GM19452 (cell line): ENCODE measurements around the gene ITIH1.

Experiments
- ATAC-seq: cut with Tn5 transposase; IDR thresholded peaks from one replicate; pipeline ENCODE4 v1.9.1; 2021; ENCODE audit not compliant: unreplicated experiment

The ITIH1 gene

DNA sequence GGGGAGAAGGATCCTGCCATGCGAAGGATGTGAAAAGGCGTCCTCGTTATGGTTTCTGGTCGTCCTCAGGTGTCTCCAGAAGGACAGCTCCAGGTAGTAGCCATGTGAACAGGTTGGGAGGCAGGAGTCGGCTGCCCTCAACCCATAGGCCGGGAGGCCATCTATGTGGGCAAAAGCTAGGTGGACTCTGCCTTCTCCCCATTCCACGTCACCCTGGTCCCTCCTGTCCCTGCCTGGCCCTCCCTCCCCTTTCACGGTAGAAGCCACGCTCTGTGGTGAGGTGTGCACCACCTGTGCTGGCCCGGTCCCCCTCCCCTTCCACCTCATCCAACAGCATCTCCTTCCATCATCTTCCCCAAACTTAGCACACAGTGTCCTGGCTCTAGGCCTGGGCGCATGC is 33.5 kb downstream of the ITIH1 start:
- no peak for ATAC-seq

DNA sequence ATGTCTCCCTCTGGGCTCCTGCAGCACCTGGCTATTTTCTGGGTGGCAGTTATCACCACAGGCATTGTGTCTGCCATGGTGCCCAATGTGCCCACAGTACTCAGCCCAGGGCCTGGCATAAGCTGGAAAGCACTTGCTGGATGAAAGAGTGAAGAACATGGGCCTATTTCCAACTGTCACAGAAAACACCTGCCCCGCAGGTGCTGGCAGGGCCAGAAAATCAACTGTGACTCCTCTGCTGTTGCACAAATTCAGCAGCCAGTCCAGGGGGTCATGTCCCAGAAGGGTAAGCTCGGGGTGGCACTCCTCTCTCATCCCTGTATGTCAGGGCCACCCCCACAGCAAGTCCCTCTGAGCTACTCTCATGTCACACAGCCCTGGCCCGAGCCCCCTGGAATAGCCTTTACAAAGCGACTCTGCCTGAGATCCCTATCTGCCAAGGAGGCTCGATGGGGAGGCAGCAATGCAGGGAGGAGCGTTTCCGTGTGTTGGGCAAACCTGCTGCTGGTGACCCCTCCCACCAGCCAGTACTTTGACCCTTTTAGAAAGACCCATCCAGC is 34.1 kb downstream of the ITIH1 start:
- no peak for ATAC-seq

DNA sequence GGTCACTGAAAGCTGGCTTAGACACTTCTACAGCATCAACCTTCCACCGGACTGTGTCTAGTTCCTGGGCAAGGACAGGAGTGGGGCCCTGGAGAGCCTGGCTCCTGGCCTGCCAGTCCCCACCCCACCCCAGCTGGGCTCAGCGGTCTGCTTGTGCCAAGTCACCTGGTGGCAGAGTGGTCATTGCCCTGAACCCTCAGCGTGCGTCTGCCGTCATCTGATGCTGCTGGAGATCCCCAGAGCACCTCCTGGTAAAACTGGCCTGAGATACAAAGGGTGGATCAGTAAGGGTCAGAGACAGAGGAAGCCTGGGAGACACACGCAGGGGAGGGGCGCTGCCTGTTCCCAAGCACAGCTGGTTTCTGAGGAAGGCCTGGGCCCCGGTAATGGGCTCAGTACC is 36.4 kb downstream of the ITIH1 start:
- ATAC-seq, result no peak

DNA sequence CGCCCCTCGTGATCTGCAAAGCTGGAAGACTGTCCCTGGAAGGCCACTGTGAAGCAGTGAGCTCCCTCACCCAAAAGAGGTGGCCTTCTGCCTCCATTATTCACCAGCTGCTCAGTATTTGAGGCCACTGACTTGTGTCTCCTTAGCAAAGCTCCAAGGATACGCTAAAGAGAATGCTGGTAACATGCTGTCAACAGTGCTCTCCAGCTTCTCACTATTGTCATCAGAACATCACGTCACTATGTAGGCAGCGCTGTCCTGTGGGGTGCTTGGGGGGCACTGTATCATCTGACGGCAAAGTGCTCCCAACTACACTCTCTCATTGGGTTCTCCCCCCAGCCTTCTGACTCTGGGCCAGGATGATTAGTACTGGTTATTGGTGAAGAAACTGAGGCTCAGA is 38.8 kb downstream of the ITIH1 start:
- ATAC-seq, result no peak

DNA sequence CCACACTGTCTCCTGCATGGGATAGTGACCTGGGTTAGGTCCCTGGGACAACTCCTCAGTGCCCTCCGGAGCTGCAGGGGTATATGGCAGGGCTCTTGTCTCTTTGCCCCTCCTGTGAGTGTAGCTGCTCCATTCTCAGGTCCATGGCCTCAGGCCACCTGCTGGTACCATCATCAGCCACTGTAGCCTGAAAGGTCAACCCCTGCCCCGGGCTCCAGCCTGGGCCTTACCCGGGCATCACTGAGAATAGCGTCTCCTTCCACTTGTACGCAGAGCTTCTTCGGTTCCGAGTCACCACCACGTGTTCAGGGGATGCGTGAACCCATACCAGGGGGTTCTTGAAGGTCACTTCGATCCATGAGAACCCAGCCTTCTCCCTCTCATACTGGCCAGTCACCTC is 39.3 kb downstream of the ITIH1 start:
- ATAC-seq, result no peak

DNA sequence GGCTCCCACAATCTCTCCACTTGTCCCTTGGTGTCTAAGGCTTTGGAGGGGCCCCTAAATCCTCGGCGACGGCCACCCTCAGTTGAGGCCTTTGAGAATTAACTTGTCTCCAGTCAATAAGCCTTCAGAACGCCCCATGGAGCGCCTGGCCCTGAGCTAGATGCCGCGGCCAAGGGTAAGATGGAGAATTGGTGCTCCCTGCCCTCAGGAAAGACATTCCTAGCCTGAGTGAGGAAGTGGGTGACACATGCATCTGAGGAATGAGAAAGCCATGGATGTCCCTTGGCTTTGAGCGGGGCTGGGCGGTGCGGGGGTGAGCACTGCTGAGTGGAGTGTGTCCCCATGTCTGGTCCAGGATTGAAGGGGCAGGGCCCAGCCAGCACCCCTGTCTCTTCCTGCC is 39.8 kb downstream of the ITIH1 start:
- ATAC-seq, result no peak

DNA sequence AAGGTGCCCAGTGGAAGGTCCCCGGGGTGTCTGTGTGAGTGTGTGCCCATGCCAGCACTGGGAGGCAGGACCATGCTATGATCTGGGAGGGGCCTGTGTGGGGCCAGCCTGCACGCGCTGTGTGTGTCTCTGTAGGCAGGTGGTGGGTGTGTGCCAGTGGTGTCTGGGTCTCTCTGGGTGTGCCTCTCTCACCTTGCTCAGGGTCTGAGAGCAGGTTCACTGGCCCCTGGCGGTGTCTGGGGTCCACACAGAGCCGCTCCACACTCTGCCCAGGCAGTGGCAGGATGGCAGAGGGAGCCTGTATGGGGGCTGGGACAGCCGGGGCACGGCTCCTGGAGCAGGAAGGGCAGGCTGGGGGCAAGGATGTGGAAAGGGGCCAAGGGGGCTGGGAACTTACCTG is 40.5 kb downstream of the ITIH1 start:
- no peak for ATAC-seq

DNA sequence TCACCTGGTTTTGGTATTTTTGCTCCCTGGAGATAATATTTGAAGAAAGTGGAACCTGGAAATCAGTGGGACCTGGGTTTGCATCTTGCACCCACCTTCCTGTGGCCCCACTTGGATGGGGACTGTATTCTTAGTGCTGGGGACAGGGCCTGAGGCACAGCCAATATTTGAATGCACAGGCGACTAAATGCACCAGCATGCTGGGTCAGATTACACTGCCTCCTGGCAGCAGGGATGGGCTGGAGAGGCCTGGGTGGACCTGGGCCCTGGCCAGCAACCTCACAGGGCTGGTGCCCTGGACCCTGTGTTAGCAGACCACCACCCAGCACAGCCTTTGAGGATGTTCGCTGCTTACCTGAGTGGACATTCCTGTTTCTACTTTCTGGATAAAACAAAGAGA is 42.5 kb downstream of the ITIH1 start:
- no peak for ATAC-seq

DNA sequence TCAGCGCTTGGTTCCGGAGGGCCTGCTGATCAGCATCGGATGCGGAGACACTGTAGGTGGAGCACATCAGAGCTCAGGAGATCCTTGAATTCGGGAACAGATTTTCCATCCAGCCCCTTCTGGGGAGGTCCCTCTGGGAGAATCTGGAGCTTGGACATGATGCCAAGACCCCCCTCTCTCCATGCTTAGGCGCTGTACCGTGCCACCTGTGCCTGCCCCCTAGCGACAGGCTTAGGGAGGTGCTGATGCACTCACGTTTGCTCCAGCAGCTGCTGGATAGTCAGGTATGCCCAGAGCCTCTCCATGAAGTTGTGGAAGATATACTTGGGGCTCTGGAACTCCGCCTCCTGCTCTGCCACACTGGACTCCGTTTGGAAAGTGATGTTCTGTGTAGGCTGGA is 43.3 kb downstream of the ITIH1 start:
- no peak for ATAC-seq

DNA sequence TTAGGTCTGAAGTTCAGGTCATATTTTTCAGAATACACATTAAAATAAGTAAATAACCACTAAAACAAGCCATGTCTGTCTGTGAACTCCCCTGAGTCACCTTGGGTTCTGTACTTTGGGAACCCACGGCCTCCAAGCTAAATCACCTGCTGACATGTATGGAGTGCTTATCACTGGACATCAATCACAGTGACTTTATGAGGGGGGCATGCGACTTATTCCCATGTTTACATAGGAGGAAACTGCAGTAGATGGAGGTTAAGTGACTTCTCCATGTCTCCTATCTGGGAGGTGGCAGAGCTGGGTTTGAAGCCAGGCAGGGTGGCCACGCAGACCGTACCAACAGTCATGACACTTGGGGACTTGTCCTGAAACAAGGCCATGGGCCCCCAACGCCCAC is 45.0 kb downstream of the ITIH1 start:
- ATAC-seq, result no peak

DNA sequence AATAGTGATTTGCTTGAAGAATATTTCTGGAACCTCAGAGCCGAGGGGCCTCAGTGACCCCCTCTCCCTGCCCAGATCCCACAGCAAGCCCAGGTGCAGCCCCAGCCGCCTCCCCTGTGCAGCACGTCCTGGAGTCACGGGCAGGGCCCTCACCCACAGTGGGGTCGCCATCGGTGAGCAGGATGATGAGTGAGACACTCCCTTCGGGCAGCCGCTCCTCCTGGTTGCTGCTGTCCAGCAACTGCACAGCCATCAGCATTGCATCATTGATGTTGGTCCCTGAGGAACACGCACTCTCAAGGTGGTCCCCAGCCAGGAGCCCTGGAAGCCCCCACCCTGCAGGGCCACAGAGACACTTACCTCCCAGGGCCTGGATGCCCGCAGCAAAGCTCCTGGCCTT is 46.6 kb downstream of the ITIH1 start:
- ATAC-seq, result no peak

DNA sequence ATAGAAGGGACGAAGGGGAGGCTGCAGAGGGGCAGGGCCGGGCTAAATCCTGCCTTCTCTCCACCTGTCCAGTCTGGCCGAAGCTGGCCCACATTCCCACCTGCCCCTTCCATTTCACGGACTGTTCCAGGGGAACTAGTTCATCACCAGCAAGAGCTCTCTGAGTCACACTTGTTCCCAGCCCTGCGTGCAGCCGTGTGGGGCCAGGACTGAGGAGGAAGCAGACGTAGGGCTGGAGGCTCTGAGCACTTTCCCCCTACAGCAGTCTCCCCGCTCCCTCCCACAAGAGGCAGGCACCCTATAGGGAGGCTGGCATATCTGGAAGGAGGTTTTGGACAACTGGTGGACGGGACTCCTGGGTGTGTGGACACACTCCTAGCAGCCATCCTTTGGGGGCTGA is 50.0 kb downstream of the ITIH1 start:
- ATAC-seq, result no peak

DNA sequence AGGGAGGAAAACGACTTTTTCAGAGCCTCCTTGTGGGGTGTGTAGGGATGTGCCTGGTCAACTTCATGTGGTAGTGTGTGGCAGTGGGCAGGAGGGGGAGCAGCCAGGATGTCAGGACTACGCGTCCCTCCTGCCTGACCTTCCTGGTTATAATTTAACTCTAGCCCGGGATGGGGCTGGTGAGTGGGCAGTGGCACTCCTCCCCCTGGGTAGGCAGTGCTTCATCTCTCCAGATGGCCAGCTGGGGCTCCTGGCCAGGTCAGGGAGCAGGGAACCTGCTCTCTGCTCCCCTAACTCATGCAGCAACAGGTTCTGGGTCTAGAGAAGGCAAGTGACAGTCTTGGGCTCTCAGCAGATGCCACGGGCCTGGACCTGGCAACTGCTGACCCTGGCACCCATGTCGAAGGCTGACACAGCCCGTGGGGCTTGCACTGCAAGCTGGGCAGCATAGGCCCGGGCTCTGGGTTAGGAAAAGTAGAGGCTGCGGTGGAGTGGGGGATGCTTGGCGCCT is 50.5 kb downstream of the ITIH1 start:
- ATAC-seq, result no peak

DNA sequence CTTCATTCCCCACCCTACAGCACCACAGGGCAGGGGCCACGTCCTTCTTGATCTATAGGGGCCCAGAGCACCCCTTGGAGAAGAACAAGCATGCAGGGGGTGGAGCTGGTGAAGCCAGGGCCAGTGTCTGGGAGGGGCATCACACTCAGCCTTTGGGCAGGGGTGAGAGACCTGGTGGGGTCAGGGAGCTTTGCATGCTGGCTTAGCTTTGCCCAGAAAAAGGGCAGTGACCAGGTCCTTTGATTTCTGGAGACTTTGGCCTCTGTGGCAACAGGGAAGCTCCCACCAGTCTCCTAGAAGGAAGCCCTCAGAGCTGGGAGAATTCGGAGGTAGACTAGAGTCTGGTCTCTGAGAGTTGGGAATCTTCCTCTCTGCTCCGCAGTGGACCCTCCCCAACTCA is 52.1 kb downstream of the ITIH1 start:
- no peak for ATAC-seq

DNA sequence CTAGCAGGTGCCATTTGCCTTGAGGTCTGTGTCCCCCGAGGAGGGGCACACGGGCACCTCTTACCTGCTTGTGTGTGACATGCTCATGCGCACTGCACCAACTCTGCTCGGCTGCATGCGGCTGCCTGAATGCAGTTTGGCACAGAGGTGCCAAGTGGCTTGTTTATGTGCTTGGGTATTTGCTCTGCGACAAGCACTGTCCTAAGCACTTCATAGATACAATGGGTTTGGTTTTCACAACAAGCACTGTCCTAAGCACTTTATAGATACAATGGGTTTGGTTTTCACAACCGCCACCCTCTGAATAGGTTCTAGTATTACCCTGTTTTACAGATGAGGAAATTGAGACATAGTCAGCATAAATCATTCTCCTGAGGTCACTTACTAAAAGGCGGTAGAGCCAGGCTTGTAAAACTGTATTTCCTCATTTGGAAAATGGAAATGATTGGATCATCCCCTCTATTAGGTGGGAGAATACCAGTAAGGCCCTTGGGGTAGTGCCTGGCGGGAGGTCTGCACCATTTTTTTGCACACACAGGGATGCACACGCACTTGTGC is 52.6 kb downstream of the ITIH1 start:
- ATAC-seq, result no peak

DNA sequence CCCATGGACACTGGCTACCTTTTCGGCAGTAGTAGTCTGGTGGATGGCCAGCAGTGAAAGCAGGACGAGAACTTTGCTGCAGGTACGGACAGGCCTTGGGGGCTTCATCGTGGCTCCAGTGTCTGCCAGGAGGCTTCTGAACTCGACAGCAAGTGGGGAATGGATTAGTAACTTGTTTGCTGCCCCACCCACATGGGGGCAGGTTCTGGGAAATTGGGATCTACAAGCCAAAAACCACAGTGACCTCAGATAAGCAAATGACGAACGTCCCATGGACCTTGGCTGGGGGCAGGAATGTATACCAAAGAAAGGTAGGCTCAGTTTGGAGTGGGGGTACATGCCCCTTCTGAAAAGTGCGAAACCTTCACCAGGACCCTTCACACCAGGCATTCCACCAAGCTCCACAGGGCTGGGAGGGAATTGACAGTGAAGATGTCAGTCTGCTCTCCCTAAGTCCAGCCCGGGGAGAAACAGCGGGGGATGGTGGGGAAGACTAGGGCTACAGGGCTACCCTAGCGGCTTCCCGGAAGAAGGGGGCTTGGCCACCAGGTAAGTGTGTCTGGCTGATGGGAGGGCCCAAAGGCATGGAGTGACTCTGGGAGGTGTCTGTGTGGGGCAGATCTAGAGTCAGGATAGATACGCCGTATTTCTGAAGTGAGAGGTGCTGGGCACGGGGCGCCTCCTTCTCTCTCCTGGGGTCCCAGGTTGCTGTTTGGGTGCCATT is 53.3 kb downstream of the ITIH1 start, which contains the start of gene ITIH4:
TSS of gene ITIH4 (minus strand) at position 138 of the 724 bp plus-strand sequence. CDS start at position 108, 30 bp downstream.
- ATAC-seq, result no peak

DNA sequence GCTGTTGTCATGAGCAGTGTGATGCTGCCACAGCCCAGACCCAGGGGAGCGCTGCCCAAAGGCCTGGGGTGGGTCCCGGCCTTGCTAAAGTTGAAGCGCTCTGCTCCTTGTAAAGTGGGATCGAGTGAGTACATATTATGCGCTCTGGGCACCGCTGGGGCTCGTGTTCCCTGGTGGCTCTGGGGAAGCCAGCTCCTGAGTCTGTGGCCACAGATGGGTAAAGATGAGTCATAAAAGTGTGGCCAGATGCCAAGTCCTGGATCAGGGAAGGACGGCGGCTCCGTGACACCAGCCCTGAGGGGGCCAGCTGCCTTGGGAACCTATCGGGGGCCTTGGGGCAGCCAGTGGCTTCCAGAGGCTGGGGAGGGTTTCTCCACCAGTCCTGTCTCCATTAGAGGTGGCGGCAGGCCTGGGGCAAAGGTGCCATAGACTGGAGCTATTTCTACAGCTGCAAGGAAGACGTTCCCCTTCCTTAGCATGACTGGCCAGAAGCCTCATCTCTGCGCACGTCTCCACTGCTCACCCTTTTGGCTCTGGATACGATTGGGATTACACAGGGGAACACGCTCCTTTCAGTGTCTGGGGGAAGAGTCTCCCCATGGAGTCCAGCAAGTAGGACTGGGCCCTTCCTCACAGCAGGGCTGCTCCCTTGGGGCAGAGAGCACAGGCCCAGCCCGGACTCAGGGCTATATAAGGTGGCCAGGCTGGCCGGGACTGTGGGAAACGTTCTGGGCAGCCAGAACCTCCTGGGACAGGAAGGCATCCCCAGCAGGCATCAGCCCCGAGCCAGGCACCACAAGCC is 54.3 kb downstream of the ITIH1 start:
- no peak for ATAC-seq

DNA sequence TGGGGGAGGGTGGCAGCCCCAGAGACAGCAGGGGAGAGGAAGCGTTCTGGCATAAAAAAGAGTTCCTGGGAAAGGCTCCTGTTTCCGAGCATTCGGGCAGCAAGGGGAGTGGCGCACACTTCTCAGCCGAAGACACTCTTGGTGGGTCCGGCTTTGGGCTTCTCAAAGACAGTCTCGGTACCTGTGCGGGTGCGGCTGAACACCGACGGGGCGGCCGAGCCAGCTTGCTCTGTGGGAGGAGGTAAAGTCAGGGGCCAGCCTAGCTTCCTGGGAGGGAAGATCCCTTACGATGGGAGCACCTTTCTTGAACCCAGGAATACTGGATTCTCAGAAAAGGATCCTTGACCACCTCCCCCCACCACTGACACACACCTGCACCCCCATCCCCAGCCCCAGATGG is 55.8 kb downstream of the ITIH1 start:
- ATAC-seq, result no peak

DNA sequence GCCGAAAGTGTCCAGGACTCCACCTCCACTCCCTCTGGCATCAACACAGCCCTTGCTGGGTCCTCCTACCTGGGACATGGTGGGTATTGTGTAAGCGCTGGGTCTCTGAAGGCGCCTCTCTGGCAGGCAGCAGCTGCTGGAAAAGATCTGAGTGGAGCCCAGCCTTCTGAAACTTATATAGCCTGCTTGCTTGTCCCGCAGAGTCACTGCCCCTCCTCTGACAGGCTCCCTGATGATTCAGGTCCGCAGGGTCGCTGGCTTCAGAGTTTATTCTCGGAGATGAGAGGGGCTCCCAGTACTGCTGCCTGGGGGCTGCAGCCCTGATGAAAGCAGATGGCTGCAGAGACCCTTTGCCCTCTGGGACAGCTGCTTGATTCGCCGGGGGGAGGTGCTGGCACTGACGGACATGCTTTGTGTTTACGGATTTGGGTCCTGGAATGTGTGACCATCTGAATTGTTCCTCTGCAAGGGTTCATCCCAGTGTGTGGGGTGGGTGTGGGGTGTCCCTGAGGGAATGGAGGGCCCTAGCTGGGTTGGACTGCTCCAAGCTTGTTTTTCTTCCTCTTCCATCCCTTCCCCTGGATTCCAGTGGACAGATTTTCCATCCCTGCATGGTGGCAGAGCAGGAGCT is 57.6 kb downstream of the ITIH1 start, which contains the start of gene MUSTN1:
TSS of gene MUSTN1 (minus strand) at position 149 of the 631 bp plus-strand sequence. CDS start at position 78, 71 bp downstream.
- ATAC-seq, result no peak

DNA sequence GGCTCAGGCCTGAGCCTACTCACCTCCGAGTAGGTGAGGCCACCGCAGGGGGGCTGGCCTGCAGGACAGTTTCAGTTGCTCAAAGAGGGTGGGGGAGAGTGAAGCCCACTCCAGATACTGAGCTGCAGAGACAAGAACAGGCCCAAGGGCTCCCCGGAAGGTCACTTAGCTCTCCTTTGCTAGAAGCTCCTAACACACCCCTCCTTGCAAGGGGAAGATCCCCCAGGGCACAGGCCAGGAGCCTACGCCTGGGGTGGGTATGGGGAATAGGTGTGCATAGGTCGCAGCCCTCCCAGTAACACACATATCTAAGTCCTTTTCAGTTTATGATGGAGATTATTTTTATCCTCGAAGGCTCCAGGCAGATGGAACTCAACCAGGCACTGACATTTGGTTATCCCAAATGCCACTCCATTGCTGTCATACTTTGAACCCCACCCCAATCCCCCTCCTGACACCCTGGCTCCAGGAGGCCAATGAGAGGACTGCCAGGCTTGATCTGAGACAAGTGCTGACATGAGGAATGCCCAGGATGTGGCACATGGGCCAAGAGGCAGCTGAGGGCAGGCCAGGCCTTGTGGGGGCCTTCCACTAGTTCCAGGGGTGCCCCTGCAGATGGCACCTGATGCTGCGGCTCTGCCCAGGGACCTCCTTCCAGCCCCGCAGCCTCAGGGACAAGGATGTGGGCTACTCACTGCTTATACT is 58.5 kb downstream of the ITIH1 start:
- ATAC-seq, result no peak
